SK-N-SH (cell line): Measurements from ENCODE around the gene OR2B6. TPM values are rescaled to one million over a fixed set of nuclear protein-coding genes. Genes with fewer than 3 reads are reported as not detected.

Experiments
- CTCF ChIA-PET: fragments of 300-600, 350-600 bp; formaldehyde crosslinking; extraction: SDS; loops from one replicate; lab custom pipeline; 2021; lab: Yijun Ruan, JAX
- POLR2A ChIA-PET: fragments of 350-600 bp; sonication (Branson Sonifier 250); formaldehyde crosslinking; extraction: SDS; loops from one replicate; lab custom pipeline; 2020; ENCODE audit warnings: antibody characterized with exemption, inconsistent platforms; lab: Yijun Ruan, JAX
- DNase-seq: peaks from one replicate; pipeline ENCODE4 v3.0.0; 2012
- H2AFZ ChIP-seq: fragments of 200-600 bp; sonication (generic); 2 replicates; pipeline ENCODE4 v1.8.1; 2016; ENCODE audit warnings: antibody characterized with exemption, mild to moderate bottlenecking, low read depth
- H3F3A ChIP-seq: fragments of 200-600 bp; sonication (generic); replicated peaks from 2 replicates; pipeline ENCODE3; 2016; ENCODE audit warnings: antibody characterized with exemption, mild to moderate bottlenecking; ENCODE audit not compliant: insufficient read depth
- H3K27ac ChIP-seq, 2 experiments: fragments of 200-500 bp in 1 of 2; fragments of 200-600 bp in 1 of 2; sonication (Bioruptor generic) in 1 of 2; sonication (generic), shearing (Covaris generic) in 1 of 2; 2 replicates each; pipeline versions ENCODE4 v1.5.1 to v1.6.1; 2014 to 2016; ENCODE audit warnings: low read depth in 2 of 2, inconsistent platforms in 1 of 2, low read length in 1 of 2, mild to moderate bottlenecking in 1 of 2, mixed read lengths in 1 of 2
- H3K27me3 ChIP-seq: fragments of 200-600 bp; sonication (generic), shearing (Covaris generic); 2 replicates; pipeline ENCODE4 v1.6.1; 2016; ENCODE audit warnings: mixed run types; ENCODE audit not compliant: insufficient read depth
- H3K36me3 ChIP-seq, 2 experiments: fragments of 200-500 bp in 1 of 2; fragments of 200-600 bp in 1 of 2; sonication (Bioruptor generic) in 1 of 2; sonication (generic) in 1 of 2; replicated peaks in 1 of 2; 2 replicates each; pipeline versions ENCODE3 to v1.5.1; 2014 to 2016; ENCODE audit warnings: low read length in 1 of 2, mild to moderate bottlenecking in 1 of 2; ENCODE audit not compliant: insufficient read depth in 2 of 2, control insufficient read depth in 1 of 2
- H3K4me1 ChIP-seq, 2 experiments: fragments of 200-500 bp in 1 of 2; fragments of 200-600 bp in 1 of 2; sonication (Bioruptor generic) in 1 of 2; sonication (generic), shearing (Covaris generic) in 1 of 2; 2 replicates each; pipeline versions ENCODE4 v1.5.1 to v1.6.1; 2014 to 2016; ENCODE audit warnings: low read depth in 1 of 2, low read length in 1 of 2, mixed run types in 1 of 2; ENCODE audit not compliant: insufficient read depth in 2 of 2, control insufficient read depth in 1 of 2
- H3K4me2 ChIP-seq: fragments of 200-600 bp; sonication (generic), shearing (Covaris generic); 2 replicates; pipeline ENCODE4 v1.6.1; 2017; ENCODE audit warnings: mixed run types
- H3K4me3 ChIP-seq, 2 experiments: fragments of 200-500 bp in 1 of 2; fragments of 200-600 bp in 1 of 2; sonication (Bioruptor generic) in 1 of 2; sonication (generic), shearing (Covaris generic) in 1 of 2; 2 replicates each; pipeline versions ENCODE4 v1.5.1 to v1.8.1; 2014 to 2016; ENCODE audit warnings: low read depth in 2 of 2, inconsistent platforms in 1 of 2, low read length in 1 of 2, mild to moderate bottlenecking in 1 of 2, mixed read lengths in 1 of 2, moderate library complexity in 1 of 2
- H3K79me2 ChIP-seq: fragments of 200-600 bp; sonication (generic); 2 replicates; pipeline ENCODE4 v1.8.1; 2017; ENCODE audit warnings: mild to moderate bottlenecking; ENCODE audit not compliant: insufficient read depth
- H3K9ac ChIP-seq: fragments of 200-600 bp; sonication (generic); 2 replicates; pipeline ENCODE4 v1.6.1; 2017; ENCODE audit warnings: mixed run types
- H3K9me2 ChIP-seq: fragments of 200-600 bp; sonication (generic); 2 replicates; pipeline ENCODE4 v1.6.1; 2017; ENCODE audit warnings: mixed run types
- H3K9me3 ChIP-seq: fragments of 200-600 bp; sonication (generic); 2 replicates; pipeline ENCODE4 v1.6.1; 2017; ENCODE audit warnings: mixed run types, mild to moderate bottlenecking, moderate library complexity
- H4K20me1 ChIP-seq: fragments of 200-600 bp; sonication (generic); 2 replicates; pipeline ENCODE4 v1.6.1; 2017; ENCODE audit warnings: mild to moderate bottlenecking, mixed run types; ENCODE audit not compliant: insufficient read depth
- FOXJ3 ChIP-seq: sonication (generic); formaldehyde crosslinking; IDR thresholded peaks from 2 replicates; pipeline ENCODE4 v1.5.1; 2020; ENCODE audit warnings: mild to moderate bottlenecking, missing genetic modification reagents
- FOXM1 ChIP-seq: IDR thresholded peaks from 2 replicates; pipeline ENCODE4 v1.4.0; 2012; ENCODE audit warnings: low read depth, mild to moderate bottlenecking
- GABPA ChIP-seq: IDR thresholded peaks from 2 replicates; pipeline ENCODE4 v1.4.0; 2012; ENCODE audit warnings: low read depth, mild to moderate bottlenecking
- GATA2 ChIP-seq: sonication (generic); formaldehyde crosslinking; IDR thresholded peaks from 2 replicates; pipeline ENCODE4 v1.5.0; 2020; ENCODE audit warnings: mild to moderate bottlenecking, missing genetic modification reagents
- MAX ChIP-seq: IDR thresholded peaks from 2 replicates; pipeline ENCODE4 v1.4.0; 2012; ENCODE audit warnings: low read depth
- MXI1 ChIP-seq: IDR thresholded peaks from 2 replicates; pipeline ENCODE4 v1.6.1; 2012; ENCODE audit warnings: mild to moderate bottlenecking, low read depth, low read length, improper control_type of control experiment
- NFIC ChIP-seq: IDR thresholded peaks from 2 replicates; pipeline ENCODE4 v1.4.0; 2012; ENCODE audit warnings: borderline replicate concordance
- NRF1 ChIP-seq: IDR thresholded peaks from 2 replicates; pipeline ENCODE4 v1.6.1; 2012; ENCODE audit warnings: low read depth, mild to moderate bottlenecking, low read length
- REST ChIP-seq: IDR thresholded peaks from 2 replicates; pipeline ENCODE4 v1.6.1; 2012; ENCODE audit warnings: mild to moderate bottlenecking, low read depth, low read length, moderate library complexity
- SMC3 ChIP-seq: IDR thresholded peaks from 2 replicates; pipeline ENCODE4 v1.6.1; 2012; ENCODE audit warnings: low read depth, low read length, improper control_type of control experiment
- TEAD4 ChIP-seq: IDR thresholded peaks from 2 replicates; pipeline ENCODE4 v1.4.0; 2012; ENCODE audit warnings: mild to moderate bottlenecking, borderline replicate concordance; ENCODE audit not compliant: insufficient read depth
- WGBS: methylation state at CpG from one replicate; pipeline ENCODE4 v1.1.6; 2017; ENCODE audit warnings: low lambda C conversion rate; 5-methylcytosine and 5-hydroxymethylcytosine counted together
- polyA plus RNA-seq, 3 experiments: library from polyadenylated mRNA; depleted of rRNA; stranded (reverse); fragments of >200 nt; gene quantifications; 2 replicates each; pipeline ENCODE4 v1.2.3, GENCODE V29; 2012
- TF ChIP-seq, protein P1 (sequence below): IDR thresholded peaks from 2 replicates; pipeline ENCODE4 v1.4.0; 2012; ENCODE audit warnings: low read depth, borderline replicate concordance
- TF ChIP-seq, protein P2 (sequence below): IDR thresholded peaks from 2 replicates; pipeline ENCODE4 v1.4.0; 2012; ENCODE audit warnings: low read depth, borderline replicate concordance

Gene OR2B6
- polyA plus RNA-seq, 1 of the 3 experiments (the other 2 are of a cell fraction): 0.21 TPM

- CTCF ChIA-PET: interaction anchor here (0.6 kb wide), 1 partner anchor 883 kb away, joined by 3 read pairs; no protein-coding TSS in a partner anchor
- no peaks in the 10 kb centered on the region for H3K27me3 ChIP-seq
Observed at GRCh38 chr6:27957516-27957915, 475 bp downstream of the OR2B6 start.

More at GRCh38 chr6:27957516-27957915, 475 bp downstream of the OR2B6 start:
- no peak overlapping the region for H3K4me2 ChIP-seq
- no peaks in the 10 kb centered on the region for H3K9me3 ChIP-seq
- H3K4me1 ChIP-seq: no peaks in the 10 kb centered on the region
- no peaks in the 10 kb centered on the region for H3K36me3 ChIP-seq
- DNase-seq: no peak
- no peaks in the 10 kb centered on the region for H3K79me2 ChIP-seq
- no peaks in the 10 kb centered on the region for H3K9me2 ChIP-seq
- POLR2A ChIA-PET: no interaction called here
- no peaks in the 10 kb centered on the region for H4K20me1 ChIP-seq
- H3K27ac ChIP-seq: no peak overlapping the region
- H3K9ac ChIP-seq: no peak overlapping the region
- no peaks in the 10 kb centered on the region for H3F3A ChIP-seq
- H3K4me3 ChIP-seq: no peak overlapping the region
- 11% methylated on average over 4 of the region's 4 CpGs for WGBS
- no peak overlapping the region for H2AFZ ChIP-seq
- TF ChIP-seq, protein P1, sequence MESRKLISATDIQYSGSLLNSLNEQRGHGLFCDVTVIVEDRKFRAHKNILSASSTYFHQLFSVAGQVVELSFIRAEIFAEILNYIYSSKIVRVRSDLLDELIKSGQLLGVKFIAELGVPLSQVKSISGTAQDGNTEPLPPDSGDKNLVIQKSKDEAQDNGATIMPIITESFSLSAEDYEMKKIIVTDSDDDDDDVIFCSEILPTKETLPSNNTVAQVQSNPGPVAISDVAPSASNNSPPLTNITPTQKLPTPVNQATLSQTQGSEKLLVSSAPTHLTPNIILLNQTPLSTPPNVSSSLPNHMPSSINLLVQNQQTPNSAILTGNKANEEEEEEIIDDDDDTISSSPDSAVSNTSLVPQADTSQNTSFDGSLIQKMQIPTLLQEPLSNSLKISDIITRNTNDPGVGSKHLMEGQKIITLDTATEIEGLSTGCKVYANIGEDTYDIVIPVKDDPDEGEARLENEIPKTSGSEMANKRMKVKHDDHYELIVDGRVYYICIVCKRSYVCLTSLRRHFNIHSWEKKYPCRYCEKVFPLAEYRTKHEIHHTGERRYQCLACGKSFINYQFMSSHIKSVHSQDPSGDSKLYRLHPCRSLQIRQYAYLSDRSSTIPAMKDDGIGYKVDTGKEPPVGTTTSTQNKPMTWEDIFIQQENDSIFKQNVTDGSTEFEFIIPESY: no peak
- no peak for TF ChIP-seq GATA2 (CRISPR knock-in tag)
- no peak for TF ChIP-seq FOXM1
- no peak for TF ChIP-seq NRF1
- TF ChIP-seq, protein P2, sequence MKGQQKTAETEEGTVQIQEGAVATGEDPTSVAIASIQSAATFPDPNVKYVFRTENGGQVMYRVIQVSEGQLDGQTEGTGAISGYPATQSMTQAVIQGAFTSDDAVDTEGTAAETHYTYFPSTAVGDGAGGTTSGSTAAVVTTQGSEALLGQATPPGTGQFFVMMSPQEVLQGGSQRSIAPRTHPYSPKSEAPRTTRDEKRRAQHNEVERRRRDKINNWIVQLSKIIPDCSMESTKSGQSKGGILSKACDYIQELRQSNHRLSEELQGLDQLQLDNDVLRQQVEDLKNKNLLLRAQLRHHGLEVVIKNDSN: no peak
- TF ChIP-seq FOXJ3 (CRISPR knock-in tag): no peak
- no peak for TF ChIP-seq GABPA
- no peak for TF ChIP-seq MXI1
- TF ChIP-seq TEAD4: no peak
- TF ChIP-seq REST: no peak
- no peak for TF ChIP-seq MAX
- no peak for TF ChIP-seq NFIC
- no peak for TF ChIP-seq SMC3
- TF ChIP-seq, all 33 proteins: peak for 0
